ENCODE data around the gene SEPTIN10.
"Not testable (repeated sequence)": the region's sequence is repeated elsewhere in the genome, so short reads cannot be mapped to it uniquely, and the experiment has no call there.

SEPTIN10 gene

DNA sequence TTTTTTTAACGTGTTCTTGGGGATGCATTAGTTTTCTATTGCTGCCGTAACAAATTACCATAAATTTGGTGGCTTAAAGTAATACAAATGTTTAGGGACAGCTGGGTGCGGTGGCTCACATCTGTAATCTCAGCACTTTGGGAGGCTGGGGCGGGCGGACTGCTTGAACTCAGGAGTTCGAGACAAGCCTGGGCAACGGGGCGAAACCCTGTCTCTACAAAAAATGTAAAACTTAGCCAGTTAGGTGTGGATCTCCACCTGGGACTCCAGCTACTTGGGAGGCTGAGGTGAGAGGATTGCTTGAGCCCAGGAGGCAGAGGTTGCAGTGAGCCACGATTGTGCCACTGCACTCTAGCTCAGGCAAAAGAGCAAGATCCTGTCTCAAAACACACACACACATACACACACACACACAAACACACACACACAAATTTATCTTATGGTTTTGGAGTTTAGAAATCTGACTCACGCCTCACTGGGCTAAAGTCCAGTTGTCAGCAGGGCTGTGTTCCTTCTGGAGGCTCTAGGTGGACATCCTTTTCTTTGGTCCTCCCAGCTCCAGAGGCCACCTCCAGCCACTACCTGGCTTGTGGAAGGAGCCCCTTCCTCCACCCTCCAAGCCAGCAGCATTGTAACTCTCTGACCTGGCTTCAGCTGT, 76.1 kb downstream of the SEPTIN10 start:
- Histone ChIP-seq H3K4me3 (ENCODE audit: low read depth, low read length) (no peak overlapping the region), H3K4me1 (ENCODE audit: control insufficient read depth, insufficient read depth, low read length) (no peaks in the 10 kb centered on the region), H3K9me3 (ENCODE audit: control insufficient read depth, insufficient read depth, low read length) (no peaks in the 10 kb centered on the region; the same call in 1 of the 2 replicates), H3K36me3 (ENCODE audit: control insufficient read depth, insufficient read depth, low read length) (no peaks in the 10 kb centered on the region), H3K9ac (ENCODE audit: low read depth, low read length) (no peak overlapping the region), H3K27me3 (ENCODE audit: control insufficient read depth, insufficient read depth, low read length) (no peaks in the 10 kb centered on the region), H3K27ac (ENCODE audit: low read depth, low read length) (no peak overlapping the region)

DNA sequence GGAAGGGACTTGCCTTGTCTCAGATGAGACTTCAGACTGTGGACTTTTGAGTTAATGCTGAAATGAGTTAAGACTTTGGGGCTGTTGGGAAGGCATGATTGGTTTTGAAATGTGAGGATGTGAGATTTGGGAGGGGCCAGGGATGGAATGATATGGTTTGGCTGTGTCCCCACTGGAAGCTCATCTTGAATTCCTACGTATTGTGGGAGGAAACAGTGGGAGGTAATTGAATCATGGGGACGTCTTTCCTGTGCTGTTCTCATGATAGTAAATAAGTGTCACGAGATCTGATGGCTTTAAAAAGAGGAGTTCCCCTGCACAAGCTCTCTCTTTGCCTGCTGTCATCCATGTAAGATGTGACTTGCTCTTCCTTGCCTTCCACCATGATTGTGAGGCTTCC, 77.2 kb downstream of the SEPTIN10 start:
- H3K9me3 ChIP-seq (ENCODE audit: control insufficient read depth, insufficient read depth, low read length); H3K27me3 ChIP-seq (ENCODE audit: control insufficient read depth, insufficient read depth, low read length); H3K36me3 ChIP-seq (ENCODE audit: control insufficient read depth, insufficient read depth, low read length); H3K4me3 ChIP-seq (ENCODE audit: low read depth, low read length); H3K27ac ChIP-seq (ENCODE audit: low read depth, low read length); H3K9ac ChIP-seq (ENCODE audit: low read depth, low read length); H3K4me1 ChIP-seq (ENCODE audit: control insufficient read depth, insufficient read depth, low read length): not testable (repeated sequence)

DNA sequence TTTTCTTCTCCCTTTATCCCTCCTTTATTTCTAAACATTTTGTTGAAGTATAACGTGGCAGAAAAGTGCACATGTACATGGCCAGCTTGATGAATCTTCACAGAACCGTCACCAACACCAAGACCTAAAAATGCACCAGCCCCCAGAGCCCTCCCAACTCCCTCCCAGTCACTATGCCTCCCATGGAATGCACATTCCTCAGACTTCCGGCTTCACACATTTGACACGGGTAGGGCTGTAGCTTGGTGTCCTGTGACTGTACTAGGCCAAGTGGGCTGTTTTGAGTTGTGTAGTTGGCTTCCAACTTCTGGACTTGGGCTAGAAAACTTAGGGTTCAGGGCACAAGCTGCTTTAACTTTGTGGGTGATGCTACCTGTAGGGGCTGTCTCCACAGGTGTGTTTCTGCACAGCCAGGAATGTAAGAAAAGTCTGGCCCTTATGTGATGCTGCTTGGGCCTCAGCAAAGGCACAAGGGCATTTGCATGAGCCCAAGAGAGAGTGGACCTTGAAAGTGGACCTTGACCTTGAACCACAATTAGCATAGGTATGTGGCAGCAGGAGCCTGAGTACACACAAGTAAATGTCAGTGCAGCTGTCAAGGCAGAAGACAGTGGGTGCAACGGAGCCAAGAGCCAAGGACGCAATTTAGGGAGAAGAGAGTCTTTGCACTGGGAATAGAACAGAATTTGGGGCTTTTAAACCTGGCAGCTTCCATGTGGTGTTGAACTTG, 78.4 kb downstream of the SEPTIN10 start:
- no peak overlapping the region for H3K27ac ChIP-seq (ENCODE audit: low read depth, low read length)
- no peak overlapping the region for H3K9ac ChIP-seq (ENCODE audit: low read depth, low read length)
- H3K27me3 ChIP-seq (ENCODE audit: control insufficient read depth, insufficient read depth, low read length): no peaks in the 10 kb centered on the region
- no peaks in the 10 kb centered on the region for H3K36me3 ChIP-seq (ENCODE audit: control insufficient read depth, insufficient read depth, low read length)
- H3K4me1 ChIP-seq (ENCODE audit: control insufficient read depth, insufficient read depth, low read length): no peaks in the 10 kb centered on the region
- no peaks in the 10 kb centered on the region; the same call in 1 of the 2 replicates for H3K9me3 ChIP-seq (ENCODE audit: control insufficient read depth, insufficient read depth, low read length)
- H3K4me3 ChIP-seq (ENCODE audit: low read depth, low read length): no peak overlapping the region

DNA sequence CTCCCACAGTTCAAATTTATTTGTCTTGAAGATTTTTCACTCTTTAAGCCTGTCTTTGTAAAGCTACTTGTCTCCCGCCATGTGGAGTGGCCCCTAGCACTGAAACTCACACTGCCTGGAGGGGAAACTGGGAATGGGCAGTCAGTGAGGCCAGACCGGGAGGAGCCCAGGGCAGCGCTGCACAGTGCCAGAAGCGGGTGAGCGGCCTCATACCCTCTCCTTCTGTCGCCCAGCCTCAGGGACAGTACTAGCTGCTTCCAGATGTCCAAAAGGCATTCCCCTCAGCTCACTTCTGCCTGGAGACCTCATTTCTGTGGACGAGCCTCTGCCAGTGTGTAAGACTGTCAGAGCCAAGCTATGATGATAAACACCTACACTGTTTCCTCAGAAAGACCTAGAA, 79.9 kb downstream of the SEPTIN10 start:
- Histone ChIP-seq H3K9ac (ENCODE audit: low read depth, low read length) (no peak overlapping the region), H3K36me3 (ENCODE audit: control insufficient read depth, insufficient read depth, low read length) (no peaks in the 10 kb centered on the region), H3K9me3 (ENCODE audit: control insufficient read depth, insufficient read depth, low read length) (no peaks in the 10 kb centered on the region; the same call in 1 of the 2 replicates), H3K27me3 (ENCODE audit: control insufficient read depth, insufficient read depth, low read length) (no peaks in the 10 kb centered on the region), H3K4me3 (ENCODE audit: low read depth, low read length) (no peak overlapping the region), H3K27ac (ENCODE audit: low read depth, low read length) (no peak overlapping the region), H3K4me1 (ENCODE audit: control insufficient read depth, insufficient read depth, low read length) (no peaks in the 10 kb centered on the region)

DNA sequence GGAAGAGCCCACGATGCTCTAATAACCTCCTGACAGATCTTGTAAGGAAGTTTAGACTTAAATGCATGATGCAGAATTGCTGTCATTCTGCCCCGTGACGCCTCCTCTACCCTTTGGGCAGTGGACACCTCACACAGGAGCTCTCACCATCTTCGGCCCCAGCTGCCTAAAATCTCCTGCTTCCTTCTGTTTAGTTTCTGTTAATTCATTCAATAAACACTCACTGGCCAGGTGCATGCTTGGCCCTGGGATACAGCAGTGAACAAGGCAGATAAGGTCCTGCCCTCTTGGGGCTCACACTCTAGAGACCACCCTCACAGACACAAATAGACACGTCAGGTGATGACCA, 81.1 kb downstream of the SEPTIN10 start:
- no peaks in the 10 kb centered on the region for H3K27me3 ChIP-seq (ENCODE audit: control insufficient read depth, insufficient read depth, low read length)
- no peak overlapping the region for H3K27ac ChIP-seq (ENCODE audit: low read depth, low read length)
- no peaks in the 10 kb centered on the region; the same call in 1 of the 2 replicates for H3K9me3 ChIP-seq (ENCODE audit: control insufficient read depth, insufficient read depth, low read length)
- H3K9ac ChIP-seq (ENCODE audit: low read depth, low read length): no peak overlapping the region
- no peaks in the 10 kb centered on the region for H3K36me3 ChIP-seq (ENCODE audit: control insufficient read depth, insufficient read depth, low read length)
- no peaks in the 10 kb centered on the region for H3K4me1 ChIP-seq (ENCODE audit: control insufficient read depth, insufficient read depth, low read length)
- no peak overlapping the region for H3K4me3 ChIP-seq (ENCODE audit: low read depth, low read length)

DNA sequence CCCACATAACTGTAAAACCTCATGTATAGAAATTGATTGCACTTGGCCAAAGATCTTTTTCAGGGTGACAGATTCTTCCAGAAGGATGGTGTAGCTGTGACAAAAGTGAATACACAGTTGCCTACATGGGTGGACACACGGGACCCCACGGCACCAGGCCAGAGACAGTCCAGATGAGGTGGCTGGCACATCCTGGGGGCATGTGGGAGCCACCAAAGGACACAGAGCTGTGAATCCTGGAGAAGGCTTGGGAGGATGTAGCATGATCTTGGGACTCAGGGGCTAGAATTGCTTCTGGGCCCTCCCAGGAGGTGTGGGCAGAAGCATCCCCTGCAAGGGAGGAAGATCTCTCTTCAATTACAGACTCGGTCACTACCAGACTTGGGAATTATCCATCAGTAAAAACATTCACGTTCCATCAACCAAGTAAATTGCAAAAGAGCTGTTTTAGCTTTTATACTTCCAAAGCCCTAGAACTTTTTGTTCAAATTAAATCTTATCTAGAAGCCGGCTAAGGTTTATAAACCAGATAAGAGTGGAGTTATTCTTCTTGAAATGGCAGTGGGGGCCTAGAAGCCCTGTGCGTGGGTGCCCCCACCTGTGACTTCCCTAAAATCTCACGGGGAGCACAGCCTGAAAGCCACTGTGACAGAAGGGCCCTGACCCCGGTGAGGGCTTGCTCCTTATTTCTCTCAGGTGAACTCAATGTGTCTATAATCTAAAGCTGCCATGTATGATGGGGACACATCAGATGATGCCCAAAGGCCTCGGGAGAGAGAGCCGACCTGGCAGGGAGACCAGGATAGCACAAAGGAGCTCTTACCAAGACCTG, 81.7 kb downstream of the SEPTIN10 start:
- H3K9ac ChIP-seq (ENCODE audit: low read depth, low read length): no peak overlapping the region
- no peaks in the 10 kb centered on the region for H3K4me1 ChIP-seq (ENCODE audit: control insufficient read depth, insufficient read depth, low read length)
- H3K4me3 ChIP-seq (ENCODE audit: low read depth, low read length): no peak overlapping the region
- H3K9me3 ChIP-seq (ENCODE audit: control insufficient read depth, insufficient read depth, low read length): no peaks in the 10 kb centered on the region; the same call in 1 of the 2 replicates
- no peak overlapping the region for H3K27ac ChIP-seq (ENCODE audit: low read depth, low read length)
- H3K27me3 ChIP-seq (ENCODE audit: control insufficient read depth, insufficient read depth, low read length): no peaks in the 10 kb centered on the region
- no peaks in the 10 kb centered on the region for H3K36me3 ChIP-seq (ENCODE audit: control insufficient read depth, insufficient read depth, low read length)

DNA sequence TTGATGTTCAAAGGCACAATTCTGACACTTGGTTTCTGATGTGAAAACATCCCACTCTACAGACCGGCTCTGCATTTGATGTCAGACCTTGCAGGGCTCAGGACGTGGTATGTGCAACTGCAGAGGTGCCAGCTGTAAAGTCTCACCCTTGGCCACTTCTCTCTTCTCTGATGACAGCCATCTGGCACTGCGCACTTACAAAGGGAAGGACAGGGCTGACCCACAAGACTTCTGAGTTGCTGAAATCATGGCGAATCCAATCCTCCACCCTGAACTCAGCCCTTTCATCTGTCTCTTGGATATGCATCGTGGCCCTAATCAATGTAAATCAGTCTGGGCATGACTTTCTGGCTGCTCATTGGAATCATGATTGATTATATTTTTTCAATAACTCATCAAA, 82.5 kb downstream of the SEPTIN10 start:
- H3K4me3 ChIP-seq (ENCODE audit: low read depth, low read length): no peak overlapping the region
- no peaks in the 10 kb centered on the region; the same call in 1 of the 2 replicates for H3K9me3 ChIP-seq (ENCODE audit: control insufficient read depth, insufficient read depth, low read length)
- no peaks in the 10 kb centered on the region for H3K4me1 ChIP-seq (ENCODE audit: control insufficient read depth, insufficient read depth, low read length)
- H3K36me3 ChIP-seq (ENCODE audit: control insufficient read depth, insufficient read depth, low read length): no peaks in the 10 kb centered on the region
- H3K9ac ChIP-seq (ENCODE audit: low read depth, low read length): no peak overlapping the region
- no peaks in the 10 kb centered on the region for H3K27me3 ChIP-seq (ENCODE audit: control insufficient read depth, insufficient read depth, low read length)
- no peak overlapping the region for H3K27ac ChIP-seq (ENCODE audit: low read depth, low read length)

DNA sequence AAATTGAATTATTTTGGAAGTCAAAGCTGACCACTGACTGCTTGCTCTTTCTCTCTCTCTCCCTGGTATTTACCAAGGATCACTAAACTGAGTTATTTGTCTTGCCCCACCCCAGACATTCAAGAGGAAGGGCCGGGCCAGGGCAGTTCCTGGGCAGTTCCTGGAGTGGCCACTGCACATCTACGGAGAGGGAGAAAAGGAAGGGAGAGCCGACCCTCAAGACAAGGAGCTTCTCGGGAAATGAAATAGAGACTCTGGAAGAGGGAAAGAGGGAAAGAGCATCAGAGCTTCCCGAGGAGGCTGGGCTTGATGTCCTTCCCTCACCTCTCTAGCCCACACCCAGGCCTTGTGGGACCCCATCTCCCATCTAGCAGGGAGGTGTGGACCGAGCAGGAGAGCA, 83.1 kb downstream of the SEPTIN10 start:
- Histone ChIP-seq H3K9ac (ENCODE audit: low read depth, low read length) (no peak overlapping the region), H3K4me3 (ENCODE audit: low read depth, low read length) (no peak overlapping the region), H3K27ac (ENCODE audit: low read depth, low read length) (no peak overlapping the region), H3K36me3 (ENCODE audit: control insufficient read depth, insufficient read depth, low read length) (no peaks in the 10 kb centered on the region), H3K9me3 (ENCODE audit: control insufficient read depth, insufficient read depth, low read length) (no peaks in the 10 kb centered on the region), H3K4me1 (ENCODE audit: control insufficient read depth, insufficient read depth, low read length) (no peaks in the 10 kb centered on the region), H3K27me3 (ENCODE audit: control insufficient read depth, insufficient read depth, low read length) (no peaks in the 10 kb centered on the region)

DNA sequence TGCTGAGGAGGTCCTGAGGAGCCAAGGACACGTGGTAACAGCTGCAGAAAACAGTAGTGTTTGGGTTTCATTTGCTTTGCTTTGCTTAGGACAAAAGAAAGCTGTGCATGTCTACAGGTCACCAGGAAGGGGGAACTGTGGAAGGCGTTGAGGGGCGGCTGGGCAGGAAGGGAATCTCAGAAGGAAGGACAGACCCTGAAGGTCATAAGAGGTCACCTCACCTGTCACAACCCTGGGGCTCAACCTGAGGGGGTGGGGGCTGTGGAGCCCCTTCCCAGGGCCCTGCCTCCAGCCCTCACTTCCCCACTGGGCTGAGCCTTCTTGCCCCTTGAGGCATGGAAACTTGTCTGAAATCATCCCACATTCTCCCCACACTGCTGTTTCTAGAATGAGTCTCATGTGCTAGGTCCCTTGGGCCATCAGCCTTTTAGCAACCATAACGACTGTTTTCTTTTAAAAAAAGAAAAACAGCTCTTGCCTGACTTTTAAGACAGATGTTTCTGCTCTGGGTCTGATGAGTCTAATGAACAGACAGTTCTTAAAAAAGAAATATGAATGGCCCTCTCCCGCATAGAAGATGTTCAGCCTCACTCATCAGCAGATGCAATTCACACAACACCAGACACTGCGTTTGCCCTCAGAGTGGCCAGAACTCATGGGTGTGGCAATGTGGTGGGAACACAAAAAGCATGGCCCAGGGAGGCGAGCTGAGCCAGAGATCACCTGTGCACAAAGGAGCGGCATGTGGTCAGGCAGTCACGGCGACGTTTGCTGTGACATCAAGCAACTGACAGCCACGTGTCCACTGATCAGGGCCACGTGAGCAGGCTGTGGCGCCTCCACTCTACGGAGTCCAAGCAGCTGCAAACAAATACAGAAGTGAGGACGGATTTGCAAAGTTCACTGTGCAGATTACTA, 84.0 kb downstream of the SEPTIN10 start:
- no peak overlapping the region for H3K9ac ChIP-seq (ENCODE audit: low read depth, low read length)
- H3K4me1 ChIP-seq (ENCODE audit: control insufficient read depth, insufficient read depth, low read length): no peaks in the 10 kb centered on the region
- H3K9me3 ChIP-seq (ENCODE audit: control insufficient read depth, insufficient read depth, low read length): no peaks in the 10 kb centered on the region
- no peak overlapping the region for H3K27ac ChIP-seq (ENCODE audit: low read depth, low read length)
- no peaks in the 10 kb centered on the region for H3K36me3 ChIP-seq (ENCODE audit: control insufficient read depth, insufficient read depth, low read length)
- no peaks in the 10 kb centered on the region for H3K27me3 ChIP-seq (ENCODE audit: control insufficient read depth, insufficient read depth, low read length)
- no peak overlapping the region for H3K4me3 ChIP-seq (ENCODE audit: low read depth, low read length)

DNA sequence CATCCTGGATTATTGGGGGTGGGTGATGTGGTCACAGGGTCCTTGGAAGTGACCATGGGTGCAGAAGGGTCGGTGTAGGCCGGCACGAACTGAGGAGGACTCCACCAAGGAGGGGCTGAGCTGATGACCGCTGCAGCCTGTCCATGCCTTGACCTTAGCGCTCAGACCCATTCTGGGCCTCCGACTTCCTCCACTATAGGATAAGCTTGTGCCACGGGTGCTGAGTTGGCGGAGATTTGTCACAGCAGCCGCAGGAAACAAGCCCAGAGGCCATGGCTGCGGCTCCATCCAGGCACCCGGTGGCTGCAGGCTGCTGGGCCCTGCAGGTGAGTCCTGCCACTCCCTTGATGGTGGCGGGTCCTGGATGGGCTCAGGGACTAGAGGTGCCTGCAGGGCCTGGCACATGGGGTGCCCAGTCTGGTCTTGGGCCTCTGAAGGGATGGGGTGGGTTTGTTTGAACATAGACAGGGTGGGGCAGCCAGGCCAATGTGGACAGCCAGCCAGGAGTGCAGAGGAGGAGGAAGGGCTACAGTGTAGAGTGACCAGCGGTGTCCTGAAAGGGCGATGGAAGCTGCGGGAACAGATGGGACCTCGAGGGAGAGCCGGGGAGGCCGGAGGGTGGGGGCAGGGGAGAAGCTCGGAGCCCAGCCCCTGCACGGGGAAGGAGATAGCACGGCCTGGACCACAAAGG, 84.8 kb downstream of the SEPTIN10 start:
- H3K4me1 ChIP-seq (ENCODE audit: control insufficient read depth, insufficient read depth, low read length): no peaks in the 10 kb centered on the region
- H3K9me3 ChIP-seq (ENCODE audit: control insufficient read depth, insufficient read depth, low read length): no peaks in the 10 kb centered on the region
- no peaks in the 10 kb centered on the region for H3K36me3 ChIP-seq (ENCODE audit: control insufficient read depth, insufficient read depth, low read length)
- H3K9ac ChIP-seq (ENCODE audit: low read depth, low read length): no peak overlapping the region
- no peak overlapping the region for H3K4me3 ChIP-seq (ENCODE audit: low read depth, low read length)
- no peak overlapping the region for H3K27ac ChIP-seq (ENCODE audit: low read depth, low read length)
- H3K27me3 ChIP-seq (ENCODE audit: control insufficient read depth, insufficient read depth, low read length): no peaks in the 10 kb centered on the region
